ENCODE data around the gene CNKSR3. TPM values are rescaled to one million over a fixed set of nuclear protein-coding genes. Genes with fewer than 3 reads are reported as not detected.

Gene CNKSR3
- polyA plus RNA-seq, 1 donor from 2014 or later, result 3.0 TPM

DNA sequence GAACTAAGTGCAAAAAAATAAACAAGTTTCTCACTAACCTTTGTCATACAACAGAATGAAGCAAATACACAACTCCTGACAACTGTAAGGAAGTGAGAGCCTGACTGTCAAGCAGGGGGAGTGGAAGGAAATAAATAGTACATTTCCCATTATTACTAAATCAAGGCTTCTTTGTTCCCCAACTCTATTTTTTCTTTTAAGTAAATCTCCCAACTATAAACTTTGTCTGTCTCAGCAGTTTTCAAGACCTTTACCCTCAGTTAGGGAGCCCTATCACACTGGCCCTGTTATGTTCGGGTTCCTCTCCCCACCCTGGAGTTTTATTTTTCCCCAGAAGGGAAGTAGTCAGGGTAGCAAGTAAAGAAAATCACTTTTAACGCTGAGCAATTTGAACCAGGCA, 129.7 kb downstream of the CNKSR3 start:
- no peak overlapping the region for H3K9ac ChIP-seq (ENCODE audit: low read length)
- no peaks in the 10 kb centered on the region for H4K20me1 ChIP-seq (ENCODE audit: insufficient read depth)

GRCh38 chr6:154379585-154379984, 130.9 kb downstream of the CNKSR3 start:
- Histone ChIP-seq H3F3A (ENCODE audit: insufficient read depth, low read length, poor library complexity, severe bottlenecking) (no peaks in the 10 kb centered on the region), H3K9me2 (ENCODE audit: insufficient read depth, low read length) (no peaks in the 10 kb centered on the region), H3K27ac (ENCODE audit: low read length) (no peak overlapping the region), H3K27me3 (ENCODE audit: insufficient read depth, low read depth, low read length) (no peaks in the 10 kb centered on the region), H3K9ac (ENCODE audit: low read length) (no peak overlapping the region), H3K4me3 (ENCODE audit: low read length) (no peak overlapping the region), H3K9me3 (ENCODE audit: low read length) (no peaks in the 10 kb centered on the region), H3K79me2 (replicated peaks; ENCODE audit: insufficient read depth, low read length) (no peaks in the 10 kb centered on the region), H3K36me3 (ENCODE audit: insufficient read depth, low read length) (no peaks in the 10 kb centered on the region), H3K4me2 (ENCODE audit: low read length) (no peak overlapping the region), H2AFZ (ENCODE audit: low read depth, low read length) (no peak overlapping the region), H4K20me1 (ENCODE audit: insufficient read depth) (no peaks in the 10 kb centered on the region)
- TF ChIP-seq REST (IDR thresholded peaks at IDR 0.05; ENCODE audit: borderline replicate concordance) (no peak), RAD21 (conservative IDR thresholded peaks at IDR 0.05) (no peak)

More for the DNA sequence above, 129.7 kb downstream of the CNKSR3 start:
- H3F3A ChIP-seq (ENCODE audit: insufficient read depth, low read length, poor library complexity, severe bottlenecking), result no peaks in the 10 kb centered on the region
- H3K27me3 ChIP-seq (ENCODE audit: insufficient read depth, low read depth, low read length), result no peaks in the 10 kb centered on the region
- H2AFZ ChIP-seq (ENCODE audit: low read depth, low read length), result no peak overlapping the region
- no peak overlapping the region for H3K4me2 ChIP-seq (ENCODE audit: low read length)
- no peak for TF ChIP-seq TAF1 (IDR thresholded peaks at IDR 0.05; ENCODE audit: low read depth)
- TF ChIP-seq EP300 (conservative IDR thresholded peaks at IDR 0.05; ENCODE audit: poor library complexity, severe bottlenecking), result no peak
- no peak for TF ChIP-seq EZH2 (IDR thresholded peaks at IDR 0.05; ENCODE audit: borderline replicate concordance, insufficient read depth, low read length, poor library complexity, severe bottlenecking)
- TF ChIP-seq SMC3 (conservative IDR thresholded peaks at IDR 0.05; ENCODE audit: poor library complexity), result no peak
- no peak for TF ChIP-seq POLR2AphosphoS5 (IDR thresholded peaks at IDR 0.05)
- TF ChIP-seq REST (IDR thresholded peaks at IDR 0.05; ENCODE audit: borderline replicate concordance), result no peak
- TF ChIP-seq RAD21 (conservative IDR thresholded peaks at IDR 0.05), result no peak
- no peaks in the 10 kb centered on the region for H3K9me3 ChIP-seq (ENCODE audit: low read length)
- H3K27ac ChIP-seq (ENCODE audit: low read length), result no peak overlapping the region
- H3K9me2 ChIP-seq (ENCODE audit: insufficient read depth, low read length), result no peaks in the 10 kb centered on the region
- H3K36me3 ChIP-seq (ENCODE audit: insufficient read depth, low read length), result no peaks in the 10 kb centered on the region
- no peak overlapping the region for H3K4me3 ChIP-seq (ENCODE audit: low read length)
- H3K79me2 ChIP-seq (replicated peaks; ENCODE audit: insufficient read depth, low read length), result no peaks in the 10 kb centered on the region

DNA sequence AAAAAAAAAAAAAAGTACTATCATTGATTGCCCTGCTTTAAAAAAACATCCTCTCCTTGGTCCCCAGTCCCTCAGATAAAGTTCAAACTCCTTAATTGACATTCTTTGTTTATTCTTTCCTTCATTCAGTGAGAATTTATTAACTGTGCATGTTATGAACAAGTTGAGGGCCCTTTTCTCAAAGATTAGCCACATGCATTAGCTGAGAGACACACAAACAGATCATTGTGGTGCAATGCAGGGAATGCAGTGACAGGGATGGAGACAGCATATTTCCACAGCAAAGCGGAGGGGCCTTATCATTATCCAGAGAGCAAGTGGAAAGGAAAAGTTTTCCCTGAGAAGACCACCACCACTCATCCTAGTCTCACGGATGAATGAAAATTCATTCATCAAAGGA, 132.0 kb downstream of the CNKSR3 start:
- Histone ChIP-seq H3K9ac (ENCODE audit: low read length) (no peak overlapping the region), H3F3A (ENCODE audit: insufficient read depth, low read length, poor library complexity, severe bottlenecking) (no peaks in the 10 kb centered on the region), H3K27me3 (ENCODE audit: insufficient read depth, low read depth, low read length) (no peaks in the 10 kb centered on the region), H3K36me3 (ENCODE audit: insufficient read depth, low read length) (no peaks in the 10 kb centered on the region), H3K4me3 (ENCODE audit: low read length) (no peak overlapping the region), H4K20me1 (ENCODE audit: insufficient read depth) (no peaks in the 10 kb centered on the region), H3K4me2 (ENCODE audit: low read length) (no peak overlapping the region), H3K27ac (ENCODE audit: low read length) (no peak overlapping the region), H3K79me2 (replicated peaks; ENCODE audit: insufficient read depth, low read length) (no peaks in the 10 kb centered on the region), H2AFZ (ENCODE audit: low read depth, low read length) (no peak overlapping the region), H3K9me2 (ENCODE audit: insufficient read depth, low read length) (no peaks in the 10 kb centered on the region), H3K9me3 (ENCODE audit: low read length) (no peaks in the 10 kb centered on the region)
- TF ChIP-seq, protein P1, sequence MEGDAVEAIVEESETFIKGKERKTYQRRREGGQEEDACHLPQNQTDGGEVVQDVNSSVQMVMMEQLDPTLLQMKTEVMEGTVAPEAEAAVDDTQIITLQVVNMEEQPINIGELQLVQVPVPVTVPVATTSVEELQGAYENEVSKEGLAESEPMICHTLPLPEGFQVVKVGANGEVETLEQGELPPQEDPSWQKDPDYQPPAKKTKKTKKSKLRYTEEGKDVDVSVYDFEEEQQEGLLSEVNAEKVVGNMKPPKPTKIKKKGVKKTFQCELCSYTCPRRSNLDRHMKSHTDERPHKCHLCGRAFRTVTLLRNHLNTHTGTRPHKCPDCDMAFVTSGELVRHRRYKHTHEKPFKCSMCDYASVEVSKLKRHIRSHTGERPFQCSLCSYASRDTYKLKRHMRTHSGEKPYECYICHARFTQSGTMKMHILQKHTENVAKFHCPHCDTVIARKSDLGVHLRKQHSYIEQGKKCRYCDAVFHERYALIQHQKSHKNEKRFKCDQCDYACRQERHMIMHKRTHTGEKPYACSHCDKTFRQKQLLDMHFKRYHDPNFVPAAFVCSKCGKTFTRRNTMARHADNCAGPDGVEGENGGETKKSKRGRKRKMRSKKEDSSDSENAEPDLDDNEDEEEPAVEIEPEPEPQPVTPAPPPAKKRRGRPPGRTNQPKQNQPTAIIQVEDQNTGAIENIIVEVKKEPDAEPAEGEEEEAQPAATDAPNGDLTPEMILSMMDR (IDR thresholded peaks at IDR 0.05; ENCODE audit: poor library complexity, severe bottlenecking), result no peak
- TF ChIP-seq REST (IDR thresholded peaks at IDR 0.05; ENCODE audit: borderline replicate concordance) (no peak), SMC3 (conservative IDR thresholded peaks at IDR 0.05; ENCODE audit: poor library complexity) (no peak), RAD21 (conservative IDR thresholded peaks at IDR 0.05) (no peak), POLR2AphosphoS5 (IDR thresholded peaks at IDR 0.05) (no peak), EP300 (conservative IDR thresholded peaks at IDR 0.05; ENCODE audit: poor library complexity, severe bottlenecking) (no peak)

All from neural cell (in vitro differentiated cells).